Measurements from ENCODE around the gene RNF5. TPM values are rescaled to one million over a fixed set of nuclear protein-coding genes. Genes with fewer than 3 reads are reported as not detected.

RNF5 gene
- total RNA-seq, 1 donor from 2014 or later: 57.3 TPM

- DNase-seq (ENCODE audit: low spot score): no peak
- ATAC-seq: no peak
These were observed 26.1 kb upstream of the RNF5 start, which contains the start of gene PRRT1 for GRCh38 chr6:32151863-32152768. TSS of gene PRRT1 (minus strand) at chr6:32151939. CDS start at chr6:32151827, 112 bp downstream.

- no peak for DNase-seq (ENCODE audit: low spot score)
These were observed 25.2 kb upstream of the RNF5 start for GRCh38 chr6:32152769-32153563.

GRCh38 chr6:32153564-32154513, 24.4 kb upstream of the RNF5 start, which contains the start of gene PPT2:
TSS of gene PPT2 (plus strand) at chr6:32154141. CDS start at chr6:32154595, 454 bp downstream.
- DNase-seq (ENCODE audit: low spot score): peak; percentile 84
- peak; percentile 82 for ATAC-seq

More at GRCh38 chr6:32152769-32153563, 25.2 kb upstream of the RNF5 start:
- no peak for ATAC-seq

GRCh38 chr6:32154514-32155161, 23.6 kb upstream of the RNF5 start:
- DNase-seq (ENCODE audit: low spot score): peak; percentile 77
- peak; percentile 88 for ATAC-seq

- ATAC-seq (no peak), DNase-seq (ENCODE audit: low spot score) (no peak)
These were observed 21.3 kb upstream of the RNF5 start for GRCh38 chr6:32156891-32157290.

GRCh38 chr6:32158052-32158451, 20.2 kb upstream of the RNF5 start:
- ATAC-seq (no peak), DNase-seq (ENCODE audit: low spot score) (no peak)

- ATAC-seq (no peak), DNase-seq (ENCODE audit: low spot score) (no peak)
These were observed 14.5 kb upstream of the RNF5 start for GRCh38 chr6:32163559-32164258.

- no peak for DNase-seq (ENCODE audit: low spot score)
- no peak for ATAC-seq
These were observed 13.9 kb upstream of the RNF5 start, which contains the start of gene EGFL8 for GRCh38 chr6:32164295-32164694. TSS of gene EGFL8 (plus strand) at chr6:32164595. CDS start at chr6:32166166, 1,571 bp downstream.

- ATAC-seq (no peak), DNase-seq (ENCODE audit: low spot score) (no peak)
These were observed 11.7 kb upstream of the RNF5 start for GRCh38 chr6:32166411-32167061.

- DNase-seq (ENCODE audit: low spot score) (no peak), ATAC-seq (no peak)
These were observed 10.9 kb upstream of the RNF5 start for GRCh38 chr6:32167154-32167760.

- DNase-seq (ENCODE audit: low spot score) (no peak), ATAC-seq (no peak)
These were observed 10.4 kb upstream of the RNF5 start for GRCh38 chr6:32167761-32168262.

- ATAC-seq: no peak
- DNase-seq (ENCODE audit: low spot score): no peak
These were observed 9.9 kb upstream of the RNF5 start for GRCh38 chr6:32168350-32168749.

GRCh38 chr6:32168807-32169591, 9.2 kb upstream of the RNF5 start:
- peak; percentile 21 for ATAC-seq
- DNase-seq (ENCODE audit: low spot score): no peak

- DNase-seq (ENCODE audit: low spot score) (no peak), ATAC-seq (no peak)
These were observed 7.9 kb upstream of the RNF5 start for GRCh38 chr6:32170294-32170693.

- ATAC-seq (no peak), DNase-seq (ENCODE audit: low spot score) (no peak)
These were observed 7.0 kb upstream of the RNF5 start for GRCh38 chr6:32171234-32171633.

GRCh38 chr6:32173051-32173727, 5.0 kb upstream of the RNF5 start:
- DNase-seq (ENCODE audit: low spot score): no peak
- ATAC-seq: no peak

GRCh38 chr6:32174416-32174815, 3.8 kb upstream of the RNF5 start:
- ATAC-seq: no peak

More at GRCh38 chr6:32174416-32174815, 3.8 kb upstream of the RNF5 start:
- DNase-seq (ENCODE audit: low spot score): no peak
